HepG2 (cell line): Measurements from ENCODE around the gene COX6B1. TPM values are rescaled to one million over a fixed set of nuclear protein-coding genes. Genes with fewer than 3 reads are reported as not detected.
A peak's percentile ranks its signal among the peaks of the same experiment; 100 is the strongest.

Experiments used
- ATAC-seq: fragments of 200-7000 bp; cut with Tn5 transposase; 3 replicates; pipeline ENCODE4 v1.9.1; 2020; ENCODE audit warnings: mild to moderate bottlenecking, moderate library complexity
- BruUV-seq: library from RNA; stranded (reverse); fragments of 400-500 nt; replicated peaks from 2 replicates; lab custom pipeline; 2021; lab: Mats Ljungman, UMichigan
- CTCF ChIA-PET: fragments of 300-600 bp; formaldehyde crosslinking; extraction: SDS; loops from one replicate; lab custom pipeline; 2021; ENCODE audit warnings: low total read pairs, inconsistent platforms, low intra/inter-chr PET ratio; lab: Yijun Ruan, JAX
- POLR2A ChIA-PET: fragments of 350-600 bp; sonication (Branson Sonifier 250); formaldehyde crosslinking; loops from one replicate; lab custom pipeline; 2020; ENCODE audit warnings: antibody characterized with exemption, inconsistent platforms; lab: Yijun Ruan, JAX
- DNase-seq: peaks from one replicate; pipeline ENCODE4 v3.0.0-alpha.2; 2015; ENCODE audit warnings: low spot score
- FAIRE-seq: peaks from 3 replicates; lab custom pipeline; 2011; peaks lifted over from hg19 to GRCh38; lab: Jason Lieb, UNC
- H2AFZ ChIP-seq: one replicate; pipeline ENCODE4 v1.6.1; 2011; ENCODE audit warnings: low read length, inconsistent platforms
- H3K27ac ChIP-seq: fragments of 300-600 bp; 3 replicates; pipeline ENCODE4 v1.8.0; 2011; ENCODE audit warnings: mixed run types, mild to moderate bottlenecking, mixed read lengths, low read length, inconsistent platforms; ENCODE audit not compliant: insufficient read depth; ENCODE audit errors: extremely low read length
- H3K27me3 ChIP-seq, 2 experiments: fragments of 200-600 bp in 1 of 2; 2 replicates in 1 of 2; 3 replicates in 1 of 2; pipeline versions ENCODE4 v1.6.0 to v1.8.0; 2011; ENCODE audit warnings: low read length in 2 of 2, mild to moderate bottlenecking in 2 of 2, moderate library complexity in 2 of 2, inconsistent platforms in 1 of 2; ENCODE audit not compliant: insufficient read depth in 2 of 2, control insufficient read depth in 1 of 2
- H3K36me3 ChIP-seq, 2 experiments: fragments of 200-600 bp in 1 of 2; replicated peaks in 1 of 2; 2 replicates in 1 of 2; 3 replicates in 1 of 2; pipeline versions ENCODE4 v1.5.1 to v1.8.0; 2011; ENCODE audit warnings: low read length in 2 of 2, inconsistent platforms in 1 of 2; ENCODE audit not compliant: insufficient read depth in 2 of 2, control insufficient read depth in 1 of 2
- H3K4me1 ChIP-seq: 2 replicates; pipeline ENCODE4 v1.5.1; 2012; ENCODE audit warnings: low read length, inconsistent platforms; ENCODE audit not compliant: insufficient read depth
- H3K4me2 ChIP-seq: 2 replicates; pipeline ENCODE4 v1.6.0; 2011; ENCODE audit warnings: low read depth, low read length, inconsistent platforms
- H3K4me3 ChIP-seq, 3 experiments: fragments of 200-600 bp in 1 of 3; sonication (generic), shearing (Covaris generic) in 1 of 3; replicated peaks in 1 of 3; 2 replicates each; pipeline ENCODE4 v1.5.1; 2011 to 2016; ENCODE audit warnings: low read length in 3 of 3, inconsistent platforms in 2 of 3, low read depth in 2 of 3, mild to moderate bottlenecking in 2 of 3, control low read depth in 1 of 3, mixed read lengths in 1 of 3; ENCODE audit not compliant: insufficient read depth in 1 of 3
- H3K79me2 ChIP-seq: one replicate; pipeline ENCODE4 v1.6.1; 2011; ENCODE audit warnings: low read length, inconsistent platforms; ENCODE audit not compliant: insufficient read depth
- H3K9ac ChIP-seq: 2 replicates; pipeline ENCODE4 v1.6.0; 2011; ENCODE audit warnings: mild to moderate bottlenecking, low read depth, low read length, inconsistent platforms; ENCODE audit not compliant: insufficient read depth
- H3K9me3 ChIP-seq: 2 replicates; pipeline ENCODE4 v1.5.1; 2012; ENCODE audit warnings: mild to moderate bottlenecking, low read length
- H4K20me1 ChIP-seq: 2 replicates; pipeline ENCODE4 v1.6.0; 2011; ENCODE audit warnings: inconsistent platforms, mild to moderate bottlenecking, low read length, moderate library complexity; ENCODE audit not compliant: insufficient read depth
- ASH2L ChIP-seq: fragments of 300-600, 200-600 bp; sonication (generic); IDR thresholded peaks from 2 replicates; pipeline ENCODE4 v1.7.0; 2017; ENCODE audit warnings: low read depth, mild to moderate bottlenecking, moderate library complexity, mixed read lengths, low read length; ENCODE audit not compliant: insufficient read length
- XRCC5 ChIP-seq: fragments of 200-400 bp; formaldehyde crosslinking; optimal IDR thresholded peaks from 2 replicates; pipeline ENCODE3; 2017; ENCODE audit warnings: mild to moderate bottlenecking, low read length
- ZNF768 ChIP-seq: sonication (generic); formaldehyde crosslinking; IDR thresholded peaks from 2 replicates; pipeline ENCODE4 v1.4.0; 2020; ENCODE audit warnings: missing genetic modification reagents
- WGBS: methylation state at CpG from one replicate; pipeline ENCODE4 v1.1.6; 2017; ENCODE audit warnings: low lambda C conversion rate; 5-methylcytosine and 5-hydroxymethylcytosine counted together
- in situ Hi-C: cut with HindIII; loops from 2 replicates; pipeline ENCODE4 v1.10.0; 2017; ENCODE audit warnings: low pct_unique_long_range_greater_than_20kb; ENCODE audit not compliant: extremely low pct_ligation_motif_present
- intact Hi-C: fragments of 100-400 bp; cut with micrococcal nuclease; formaldehyde crosslinking; loops from one replicate; pipeline ENCODE4 v1.10.0; 2022; ENCODE audit not compliant: unreplicated experiment
- polyA plus RNA-seq, 8 experiments: library from polyadenylated mRNA; depleted of rRNA in 3 of 8; stranded (reverse) in 7 of 8; unstranded in 1 of 8; fragments of >200 nt; fragmentation: Illumina TruSeq in 4 of 8; extraction: Trizol in 4 of 8; gene quantifications; 2 replicates each; pipeline versions ENCODE4 v1.2.1 to v1.2.3, GENCODE V29; 2011 to 2016; ENCODE audit warnings: low read depth in 4 of 8, missing spikeins in 1 of 8, mixed read lengths in 1 of 8; ENCODE audit not compliant: insufficient read depth in 1 of 8
- total RNA-seq, 5 experiments: library from RNA; depleted of rRNA; stranded (reverse); fragments of >200 nt; fragmentation: Illumina TruSeq; extraction: Trizol; gene quantifications; 2 replicates each; pipeline ENCODE4 v1.2.3, GENCODE V29; 2016; ENCODE audit warnings: low read depth in 1 of 5
- TF ChIP-seq, protein P1 (sequence below): sonication (generic); formaldehyde crosslinking; IDR thresholded peaks from 2 replicates; pipeline ENCODE4 v1.5.0; 2020; ENCODE audit warnings: missing genetic modification reagents
- TF ChIP-seq, protein P2 (sequence below): sonication (generic); formaldehyde crosslinking; IDR thresholded peaks from 2 replicates; pipeline ENCODE4 v1.4.0; 2020; ENCODE audit warnings: mild to moderate bottlenecking, missing genetic modification reagents, borderline replicate concordance

Gene COX6B1
- total and polyA plus RNA-seq, 2 of the 13 experiments (the other 11 are each of a cell fraction or from before 2014, with no cell fraction given): 481 to 487 TPM

GRCh38 chr19:35655600-35655999, 7.5 kb downstream of the COX6B1 start (continued):
- TF ChIP-seq, protein P1, sequence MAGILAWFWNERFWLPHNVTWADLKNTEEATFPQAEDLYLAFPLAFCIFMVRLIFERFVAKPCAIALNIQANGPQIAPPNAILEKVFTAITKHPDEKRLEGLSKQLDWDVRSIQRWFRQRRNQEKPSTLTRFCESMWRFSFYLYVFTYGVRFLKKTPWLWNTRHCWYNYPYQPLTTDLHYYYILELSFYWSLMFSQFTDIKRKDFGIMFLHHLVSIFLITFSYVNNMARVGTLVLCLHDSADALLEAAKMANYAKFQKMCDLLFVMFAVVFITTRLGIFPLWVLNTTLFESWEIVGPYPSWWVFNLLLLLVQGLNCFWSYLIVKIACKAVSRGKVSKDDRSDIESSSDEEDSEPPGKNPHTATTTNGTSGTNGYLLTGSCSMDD: no peak
- no peak for TF ChIP-seq ASH2L

GRCh38 chr19:35656700-35657099, 8.6 kb downstream of the COX6B1 start:
- Histone ChIP-seq H4K20me1 (no peaks in the 10 kb centered on the region), H3K27ac (no peak overlapping the region), H3K4me1 (peaks cover 14% of the 10 kb centered on the region), H2AFZ (no peak overlapping the region)
- in situ Hi-C loops: no loop called here
- ATAC-seq: no peak
- TF ChIP-seq ZNF768 (CRISPR knock-in tag): peak; percentile 32; the same call in 1 of the 2 replicates
- TF ChIP-seq, protein P2, sequence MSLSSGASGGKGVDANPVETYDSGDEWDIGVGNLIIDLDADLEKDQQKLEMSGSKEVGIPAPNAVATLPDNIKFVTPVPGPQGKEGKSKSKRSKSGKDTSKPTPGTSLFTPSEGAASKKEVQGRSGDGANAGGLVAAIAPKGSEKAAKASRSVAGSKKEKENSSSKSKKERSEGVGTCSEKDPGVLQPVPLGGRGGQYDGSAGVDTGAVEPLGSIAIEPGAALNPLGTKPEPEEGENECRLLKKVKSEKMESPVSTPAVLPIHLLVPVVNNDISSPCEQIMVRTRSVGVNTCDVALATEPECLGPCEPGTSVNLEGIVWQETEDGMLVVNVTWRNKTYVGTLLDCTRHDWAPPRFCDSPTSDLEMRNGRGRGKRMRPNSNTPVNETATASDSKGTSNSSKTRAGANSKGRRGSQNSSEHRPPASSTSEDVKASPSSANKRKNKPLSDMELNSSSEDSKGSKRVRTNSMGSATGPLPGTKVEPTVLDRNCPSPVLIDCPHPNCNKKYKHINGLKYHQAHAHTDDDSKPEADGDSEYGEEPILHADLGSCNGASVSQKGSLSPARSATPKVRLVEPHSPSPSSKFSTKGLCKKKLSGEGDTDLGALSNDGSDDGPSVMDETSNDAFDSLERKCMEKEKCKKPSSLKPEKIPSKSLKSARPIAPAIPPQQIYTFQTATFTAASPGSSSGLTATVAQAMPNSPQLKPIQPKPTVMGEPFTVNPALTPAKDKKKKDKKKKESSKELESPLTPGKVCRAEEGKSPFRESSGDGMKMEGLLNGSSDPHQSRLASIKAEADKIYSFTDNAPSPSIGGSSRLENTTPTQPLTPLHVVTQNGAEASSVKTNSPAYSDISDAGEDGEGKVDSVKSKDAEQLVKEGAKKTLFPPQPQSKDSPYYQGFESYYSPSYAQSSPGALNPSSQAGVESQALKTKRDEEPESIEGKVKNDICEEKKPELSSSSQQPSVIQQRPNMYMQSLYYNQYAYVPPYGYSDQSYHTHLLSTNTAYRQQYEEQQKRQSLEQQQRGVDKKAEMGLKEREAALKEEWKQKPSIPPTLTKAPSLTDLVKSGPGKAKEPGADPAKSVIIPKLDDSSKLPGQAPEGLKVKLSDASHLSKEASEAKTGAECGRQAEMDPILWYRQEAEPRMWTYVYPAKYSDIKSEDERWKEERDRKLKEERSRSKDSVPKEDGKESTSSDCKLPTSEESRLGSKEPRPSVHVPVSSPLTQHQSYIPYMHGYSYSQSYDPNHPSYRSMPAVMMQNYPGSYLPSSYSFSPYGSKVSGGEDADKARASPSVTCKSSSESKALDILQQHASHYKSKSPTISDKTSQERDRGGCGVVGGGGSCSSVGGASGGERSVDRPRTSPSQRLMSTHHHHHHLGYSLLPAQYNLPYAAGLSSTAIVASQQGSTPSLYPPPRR (CRISPR knock-in tag): no peak
- TF ChIP-seq XRCC5: no peak
- TF ChIP-seq, all 625 proteins: peak for 1
- Histone ChIP-seq H3K27me3 (no peaks in the 10 kb centered on the region), H3K79me2 (no peaks in the 10 kb centered on the region), H3K4me3 (no peak overlapping the region), H3K4me2 (no peak overlapping the region), H3K36me3 (peaks cover 17 to 36% of the 10 kb centered on the region in 2 experiments), H3K9me3 (no peaks in the 10 kb centered on the region), H3K9ac (no peak overlapping the region)
- ChIA-PET CTCF (no interaction called here), POLR2A (no interaction called here)
- intact Hi-C loops: no loop called here
- FAIRE-seq: no peak
- no TSS peak for BruUV-seq
- DNase-seq: no peak
- 94% methylated on average over 6 of the region's 6 CpGs for WGBS
